B cell (primary cell): ENCODE data around the gene MEN1.

ENCODE experiments used
- CTCF ChIP-seq: fragments of 200-600 bp; IDR thresholded peaks from one replicate; pipeline ENCODE4 v1.8.0; 2022; ENCODE audit warnings: antibody characterized with exemption, mild to moderate bottlenecking
- EZH2 ChIP-seq: IDR thresholded peaks from 2 replicates; pipeline ENCODE4 v1.6.1; 2012; ENCODE audit warnings: borderline replicate concordance, low read depth, mild to moderate bottlenecking, moderate library complexity, low read length; ENCODE audit not compliant: insufficient read depth, poor library complexity, severe bottlenecking

GRCh38 chr11:64833198-64833502, 22.8 kb upstream of the MEN1 start:
- no peak for TF ChIP-seq CTCF
- TF ChIP-seq EZH2: no peak
